SK-MEL-5 (cell line): Measurements from ENCODE around the gene UBL3. TPM values are rescaled to one million over a fixed set of nuclear protein-coding genes. Genes with fewer than 3 reads are reported as not detected.

Experiments
- DNase-seq: peaks from one replicate; pipeline ENCODE4 v3.0.0-alpha.2; 2016; ENCODE audit warnings: low read depth, low spot score
- in situ Hi-C: cut with HindIII; loops from 2 replicates; pipeline ENCODE4 v1.10.0; 2016; ENCODE audit warnings: low sequenced_read_pairs, high pct_unique_total_duplicates, low pct_unique_long_range_greater_than_20kb
- total RNA-seq: library from RNA; depleted of rRNA; stranded (reverse); fragments of >200 nt; shearing (Covaris generic); gene quantifications from 2 replicates; pipeline ENCODE4 v1.2.3, GENCODE V29; 2014

UBL3 gene
- total RNA-seq, 1 experiment from 2014 or later, result 84.9 TPM

- DNase-seq, result no peak
- in situ Hi-C loops, result no loop called here
These were observed 58.2 kb downstream of the UBL3 start for GRCh38 chr13:29791997-29792780.

GRCh38 chr13:29791508-29791907 is 58.9 kb downstream of the UBL3 start:
- no peak for DNase-seq
- in situ Hi-C loops, result no loop called here

GRCh38 chr13:29786698-29787097 is 63.7 kb downstream of the UBL3 start:
- DNase-seq, result no peak
- in situ Hi-C loops, result no loop called here

GRCh38 chr13:29785978-29786377 is 64.4 kb downstream of the UBL3 start:
- DNase-seq, result no peak
- in situ Hi-C loops, result no loop called here

GRCh38 chr13:29782798-29783197 is 67.6 kb downstream of the UBL3 start:
- in situ Hi-C loops, result no loop called here
- no peak for DNase-seq

- in situ Hi-C loops, result no loop called here
- no peak for DNase-seq
These were observed 75.6 kb downstream of the UBL3 start for GRCh38 chr13:29774830-29775229.

- in situ Hi-C loops, result no loop called here
- DNase-seq, result peak; percentile 58
These were observed 79.2 kb downstream of the UBL3 start for GRCh38 chr13:29771247-29771646.

- DNase-seq, result peak; percentile 91
- in situ Hi-C loops, result no loop called here
These were observed 83.4 kb downstream of the UBL3 start for GRCh38 chr13:29767006-29767405.

- in situ Hi-C loops, result no loop called here
- DNase-seq, result peak; percentile 20
These were observed 86.8 kb downstream of the UBL3 start for GRCh38 chr13:29763436-29764180.

- in situ Hi-C loops, result no loop called here
- DNase-seq, result peak; percentile 30
These were observed 88.6 kb downstream of the UBL3 start for GRCh38 chr13:29761815-29762214.

- in situ Hi-C loops, result no loop called here
- no peak for DNase-seq
These were observed 89.3 kb downstream of the UBL3 start for GRCh38 chr13:29761160-29761559.

GRCh38 chr13:29760544-29760943 is 89.9 kb downstream of the UBL3 start:
- DNase-seq, result no peak
- in situ Hi-C loops, result no loop called here

GRCh38 chr13:29758531-29759114 is 91.8 kb downstream of the UBL3 start:
- in situ Hi-C loops, result no loop called here
- peak; percentile 64 for DNase-seq

- no peak for DNase-seq
- in situ Hi-C loops, result no loop called here
These were observed 93.9 kb downstream of the UBL3 start for GRCh38 chr13:29756506-29756905.

- peak; percentile 38 for DNase-seq
- in situ Hi-C loops, result no loop called here
These were observed 96.0 kb downstream of the UBL3 start for GRCh38 chr13:29754473-29754806.

GRCh38 chr13:29753618-29754472 is 96.6 kb downstream of the UBL3 start:
- in situ Hi-C loops, result no loop called here
- DNase-seq, result no peak

- no peak for DNase-seq
- in situ Hi-C loops, result no loop called here
These were observed 98.2 kb downstream of the UBL3 start for GRCh38 chr13:29752175-29752574.

GRCh38 chr13:29750183-29750530 is 100.3 kb downstream of the UBL3 start:
- DNase-seq, result no peak
- in situ Hi-C loops, result no loop called here
